HG03175 (cell line): ENCODE results near the gene ZFYVE27.

Source experiments
- ATAC-seq: cut with Tn5 transposase; IDR thresholded peaks from one replicate; pipeline ENCODE4 v1.9.1; 2021; ENCODE audit warnings: mild to moderate bottlenecking, moderate library complexity; ENCODE audit not compliant: unreplicated experiment

The ZFYVE27 gene

DNA sequence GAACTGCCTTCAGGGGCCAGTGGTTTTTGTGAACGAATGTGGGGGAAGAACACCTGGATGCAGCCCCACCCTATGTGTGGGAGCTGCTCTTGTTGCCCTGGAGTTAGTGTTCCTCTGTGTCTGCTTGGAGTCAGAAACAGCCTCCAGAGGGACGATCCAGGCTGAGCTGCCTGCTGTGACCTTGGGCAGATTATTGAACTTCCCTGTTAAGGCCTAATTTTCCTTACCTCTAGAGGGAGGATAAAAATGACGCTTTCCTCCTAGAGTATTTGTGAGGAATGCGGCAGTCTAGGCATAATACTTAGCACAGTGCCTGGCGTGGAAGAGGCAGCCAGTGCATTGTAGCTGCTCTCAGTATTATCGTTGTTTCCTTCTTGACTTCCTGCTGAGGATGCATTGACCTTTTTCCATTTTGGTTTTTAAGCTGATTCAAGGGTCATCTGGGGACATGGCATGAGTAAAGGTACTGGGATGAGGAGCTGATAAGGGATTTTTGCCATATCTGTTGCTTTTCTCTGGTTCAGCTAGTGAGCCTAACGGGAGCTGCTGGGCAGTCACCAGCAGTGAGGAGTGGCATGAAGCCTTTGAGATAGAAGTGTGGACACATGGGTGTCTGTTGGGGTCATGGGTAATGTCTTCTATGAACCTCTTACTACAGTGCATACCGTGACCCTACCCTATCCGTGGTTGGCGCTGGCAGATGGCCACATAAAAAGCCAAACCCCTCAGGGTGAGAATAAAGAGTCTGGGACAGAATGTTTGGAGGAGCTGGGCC lies 6.4 kb downstream of the ZFYVE27 start:
- no peak for ATAC-seq

GRCh38 chr10:97744405-97745035 lies 7.6 kb downstream of the ZFYVE27 start:
- ATAC-seq, result no peak

DNA sequence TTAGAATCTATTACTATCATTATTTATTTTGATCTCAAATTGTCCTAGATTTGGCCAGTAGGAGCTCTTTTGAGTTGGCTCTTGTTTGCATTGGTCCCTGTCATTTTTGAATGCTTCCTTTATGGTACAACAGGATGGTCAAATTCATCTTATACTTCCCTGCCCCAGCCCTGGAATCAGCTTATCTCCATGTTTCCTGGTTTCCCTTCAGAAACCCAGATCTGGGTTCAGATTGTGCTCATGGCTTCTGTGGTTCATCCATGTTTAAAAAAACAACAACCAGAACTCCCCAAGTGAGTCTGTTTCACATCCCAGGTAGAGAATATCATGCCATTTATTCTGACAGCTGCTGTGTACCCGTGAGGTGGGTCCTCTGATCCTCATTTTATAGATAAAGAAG lies 10.6 kb downstream of the ZFYVE27 start:
- no peak for ATAC-seq

GRCh38 chr10:97748116-97748515 lies 11.2 kb downstream of the ZFYVE27 start:
- ATAC-seq, result no peak

DNA sequence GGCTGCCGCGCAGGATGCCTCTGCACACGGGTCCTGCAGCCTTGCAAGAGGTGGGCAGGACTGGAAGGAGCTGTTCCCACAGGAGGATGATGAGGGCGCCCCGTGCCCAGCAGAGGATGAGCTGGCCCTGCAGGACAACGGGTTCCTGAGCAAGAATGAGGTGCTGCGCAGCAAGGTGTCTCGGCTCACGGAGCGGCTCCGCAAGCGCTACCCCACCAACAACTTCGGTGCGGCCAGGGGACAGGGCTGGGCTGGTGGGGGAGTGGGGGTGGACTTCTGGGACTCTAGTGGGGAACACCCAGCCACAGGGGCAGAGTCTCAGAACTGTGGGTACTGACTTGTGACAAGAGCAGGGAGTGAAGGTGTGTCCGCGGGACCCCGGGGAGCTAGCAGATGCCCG lies 16.0 kb downstream of the ZFYVE27 start:
- no peak for ATAC-seq

DNA sequence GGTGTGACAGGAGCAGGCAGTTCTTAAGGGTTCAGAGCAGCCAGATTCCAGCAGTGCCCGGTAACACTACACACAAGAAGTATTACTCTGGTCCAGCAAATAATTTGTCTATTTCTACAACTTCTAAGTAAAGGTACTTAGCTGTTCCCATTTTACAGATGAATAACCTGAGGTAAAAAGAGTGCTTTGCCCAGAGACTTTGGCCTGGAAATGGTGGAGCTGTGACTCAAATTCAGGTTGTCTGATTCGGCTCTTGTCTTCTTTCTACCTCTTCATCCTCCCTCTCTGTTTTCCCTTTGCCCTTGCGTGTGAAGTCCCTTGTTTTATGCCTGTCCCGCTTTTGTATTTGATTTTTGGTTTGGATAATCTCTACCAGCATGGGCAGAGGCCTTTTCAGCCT lies 17.8 kb downstream of the ZFYVE27 start:
- ATAC-seq, result no peak

- ATAC-seq, result no peak
Measured at GRCh38 chr10:97755718-97756117, 18.8 kb downstream of the ZFYVE27 start.

DNA sequence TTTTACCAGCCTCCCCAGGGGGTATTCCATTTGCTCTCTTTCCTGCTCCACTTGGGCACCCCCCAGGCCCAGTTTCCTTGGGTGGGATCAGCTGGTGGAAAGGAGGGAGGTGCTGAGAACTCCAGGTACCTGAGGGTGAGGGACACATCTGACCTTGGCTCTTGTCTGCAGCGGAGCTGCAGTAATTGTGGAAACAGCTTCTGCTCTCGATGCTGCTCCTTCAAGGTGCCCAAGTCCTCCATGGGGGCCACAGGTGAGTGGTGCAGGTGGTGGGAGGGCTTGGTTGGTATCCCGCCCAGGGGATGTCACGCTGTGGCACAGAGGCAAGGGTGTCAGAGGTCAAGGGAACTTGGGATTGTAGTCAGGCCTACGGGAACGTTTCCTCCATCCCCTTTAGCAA lies 20.5 kb downstream of the ZFYVE27 start:
- no peak for ATAC-seq

GRCh38 chr10:97759158-97759887 lies 22.4 kb downstream of the ZFYVE27 start:
- ATAC-seq, result no peak

DNA sequence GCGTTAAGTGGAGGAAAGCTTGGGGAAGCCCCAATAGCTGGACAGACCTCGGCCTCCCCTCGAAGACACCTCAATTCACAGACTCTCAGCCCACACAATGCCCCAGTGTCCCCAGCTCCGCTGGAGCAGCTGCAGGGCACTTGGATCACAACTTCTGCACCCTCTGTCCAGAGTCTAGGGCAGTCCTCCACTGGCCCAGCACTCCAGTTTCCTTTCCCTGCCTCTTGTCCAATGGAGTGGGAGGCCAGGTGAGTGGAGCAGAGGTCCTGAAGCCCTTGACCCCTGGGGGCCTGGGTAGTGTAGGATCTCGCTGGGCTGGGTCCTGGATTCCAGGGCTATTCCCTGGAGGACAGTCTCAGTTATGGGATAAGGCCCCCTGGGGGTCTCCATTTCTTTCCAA lies 23.0 kb downstream of the ZFYVE27 start:
- ATAC-seq, result no peak

- no peak for ATAC-seq
Measured at GRCh38 chr10:97760461-97761257, 23.7 kb downstream of the ZFYVE27 start.

GRCh38 chr10:97761331-97761865 lies 24.5 kb downstream of the ZFYVE27 start:
- no peak for ATAC-seq

DNA sequence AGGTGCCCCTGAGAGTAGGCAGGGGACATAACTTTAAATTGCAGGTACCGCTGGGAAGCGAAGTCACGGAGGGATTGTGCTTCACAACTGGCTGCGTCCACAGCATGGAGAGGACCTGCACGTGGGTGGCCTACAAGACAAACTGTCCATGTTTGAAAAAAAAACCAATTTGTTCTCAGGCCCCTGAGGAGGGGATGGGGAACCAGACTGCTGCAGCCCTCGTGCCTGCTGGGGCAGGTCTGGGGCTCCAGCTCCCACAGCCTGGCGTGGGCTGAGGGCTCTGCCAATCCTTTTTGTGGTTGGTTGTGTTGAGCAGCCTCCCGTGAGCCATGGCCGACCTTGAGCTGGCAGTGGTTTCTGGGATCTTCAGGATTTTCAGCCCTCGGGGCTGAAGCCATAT lies 25.1 kb downstream of the ZFYVE27 start:
- ATAC-seq, result no peak

DNA sequence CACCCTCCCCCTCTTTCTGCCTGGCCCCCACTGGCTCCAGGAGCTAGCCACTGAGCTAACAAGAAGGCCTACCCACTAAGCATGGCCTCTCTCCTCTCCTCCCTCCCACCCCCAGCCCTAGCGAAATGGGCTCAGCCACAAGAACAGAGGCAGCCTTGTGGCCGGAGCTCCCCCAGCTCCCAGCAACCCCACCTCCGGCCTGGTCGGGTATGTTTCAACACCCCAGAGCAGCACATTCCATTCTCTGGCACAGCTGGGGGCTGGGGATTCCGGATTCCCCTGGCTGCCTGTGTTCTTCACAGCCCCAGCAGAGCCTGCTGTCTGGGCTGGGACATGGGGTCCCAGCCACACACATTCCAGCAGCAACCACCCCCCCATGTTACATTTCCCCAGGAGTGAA lies 25.9 kb downstream of the ZFYVE27 start:
- ATAC-seq, result no peak

DNA sequence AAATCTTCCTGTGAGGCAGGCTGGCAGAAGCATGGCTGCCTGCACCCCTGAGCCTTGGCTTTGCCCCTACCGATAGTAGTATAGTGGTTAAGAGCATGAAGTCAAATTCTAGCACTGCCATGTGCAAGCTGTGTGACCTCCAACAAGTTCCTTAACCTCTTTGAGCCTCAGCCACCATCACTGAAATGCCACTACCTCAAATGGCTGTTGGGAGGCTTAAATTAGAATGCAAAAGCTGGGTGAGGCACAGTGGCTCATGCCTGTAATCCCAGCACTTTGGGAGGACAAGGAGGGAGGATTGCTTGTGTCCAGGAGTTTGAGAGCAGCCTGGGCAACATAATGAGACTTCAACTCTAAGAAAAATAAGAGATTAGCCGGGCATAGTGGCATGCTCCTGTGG lies 26.5 kb downstream of the ZFYVE27 start:
- no peak for ATAC-seq

GRCh38 chr10:97763947-97764346 lies 27.0 kb downstream of the ZFYVE27 start:
- ATAC-seq, result no peak

DNA sequence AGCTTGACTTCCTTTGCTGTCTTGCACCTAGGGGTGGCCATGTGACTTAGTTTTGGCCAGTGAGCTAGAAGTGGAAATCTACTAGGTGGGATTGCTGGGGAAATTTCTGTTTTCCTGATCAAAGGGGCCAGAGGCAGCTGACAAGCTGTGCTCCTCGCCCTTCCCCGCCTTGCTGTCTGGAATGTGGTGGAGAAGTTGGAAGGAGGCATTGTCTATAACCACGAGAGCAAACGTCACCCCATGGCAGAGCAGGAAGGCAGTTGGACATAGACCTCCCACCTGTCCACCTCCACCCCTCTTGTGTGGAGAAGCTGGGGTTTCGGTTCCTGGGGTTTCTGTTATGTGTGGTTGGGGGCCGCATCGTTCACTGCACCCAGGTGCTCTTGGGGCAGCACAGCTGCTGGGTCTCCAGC lies 27.6 kb downstream of the ZFYVE27 start:
- no peak for ATAC-seq

DNA sequence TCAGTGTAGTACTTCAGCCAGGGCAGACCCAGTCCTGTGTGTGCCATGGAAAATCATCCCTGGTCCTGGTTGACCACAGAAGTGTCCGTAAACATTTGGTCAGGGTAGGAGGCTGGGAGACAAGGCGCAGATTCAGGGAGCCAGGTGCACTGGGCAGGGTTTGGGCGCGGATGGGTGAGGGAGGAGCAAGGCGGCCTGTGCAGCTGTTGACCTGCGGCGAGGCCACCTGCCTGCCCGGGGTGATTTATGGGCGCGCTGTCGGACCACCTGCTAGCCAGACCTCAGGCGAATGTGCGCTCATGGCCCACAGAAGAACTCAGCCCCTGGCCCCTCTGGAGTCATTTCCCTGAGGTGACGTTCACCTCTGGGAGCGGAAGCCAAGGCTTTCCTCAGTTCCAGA lies 28.3 kb downstream of the ZFYVE27 start:
- no peak for ATAC-seq

DNA sequence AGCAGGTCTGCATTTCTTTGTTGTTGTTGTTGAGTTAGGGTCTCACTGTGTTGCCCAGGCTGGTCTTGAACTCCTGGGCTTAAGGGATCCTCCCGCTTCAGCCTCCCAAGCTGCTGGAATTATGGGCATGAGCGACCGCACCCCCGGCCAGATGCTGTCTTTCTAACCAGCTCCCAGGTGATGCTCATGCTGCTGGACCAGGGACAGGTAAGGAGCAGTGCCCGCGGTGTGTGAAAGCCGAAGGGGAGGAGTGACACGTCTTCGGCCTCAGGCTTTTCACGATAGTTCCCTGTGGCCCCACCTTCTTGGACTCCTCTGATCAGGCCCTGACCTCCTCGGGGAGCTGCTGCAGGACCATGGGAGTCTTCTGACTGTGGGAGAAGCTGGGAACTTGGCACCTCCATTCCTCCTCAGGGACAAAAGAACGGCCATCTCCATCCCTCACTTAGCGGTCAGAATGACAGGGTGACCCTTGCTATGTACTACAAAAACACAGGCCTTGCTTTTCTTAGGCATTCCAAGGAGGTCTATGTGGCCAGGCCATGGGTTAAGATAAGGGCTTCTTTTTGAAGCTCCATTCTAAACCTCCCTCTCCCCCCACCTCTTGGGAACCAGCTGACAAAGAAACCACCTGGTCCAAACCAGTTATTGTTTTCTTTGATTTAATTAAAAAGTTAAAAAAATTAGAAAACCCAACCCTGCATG lies 29.3 kb downstream of the ZFYVE27 start:
- ATAC-seq, result no peak
